Measurements from ENCODE around the gene FAM151A. TPM values are rescaled to one million over a fixed set of nuclear protein-coding genes. Genes with fewer than 3 reads are reported as not detected.

FAM151A gene
- total and polyA plus RNA-seq, 4 donors, result 0.02 to 0.06 TPM; not detected in 2

DNA sequence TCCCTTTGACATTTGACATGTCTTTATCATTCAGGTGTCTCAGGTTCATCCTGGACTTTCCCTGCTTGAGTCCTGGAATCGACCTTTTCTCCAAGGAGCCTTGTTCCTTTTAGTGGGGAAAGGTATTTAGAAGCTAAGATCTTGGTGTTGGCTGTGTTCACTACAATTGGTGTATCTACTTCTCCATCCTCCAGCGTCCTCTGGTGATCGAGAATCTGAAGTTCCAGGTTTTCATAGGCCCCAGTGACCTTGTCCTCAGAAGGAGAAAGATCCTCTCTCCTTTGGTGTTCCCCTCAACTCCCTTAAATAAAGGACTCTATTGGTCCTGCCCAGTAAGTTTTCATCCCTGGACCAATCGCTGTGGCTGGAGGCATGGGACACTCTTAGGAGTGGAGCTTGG lies 40.4 kb upstream of the FAM151A start:
- no peak for TF ChIP-seq CTCF (IDR thresholded peaks at IDR 0.05; ENCODE audit: control extremely low read depth, extremely low read depth)
- Histone ChIP-seq H3K4me3 (no peak overlapping the region), H3K27me3 (ENCODE audit: control insufficient read depth in 3 of 3, insufficient read depth in 3 of 3, low read length in 2 of 3) (no peaks in the 10 kb centered on the region), H3K9me3 (ENCODE audit: control insufficient read depth in 4 of 4, insufficient read depth in 3 of 4, low read length in 3 of 4) (peaks cover 0 to under 1% (median under 1%) of the 10 kb centered on the region in 4 donors), H3K4me1 (ENCODE audit: control insufficient read depth in 5 of 5, insufficient read depth in 5 of 5, low read length in 5 of 5) (no peaks in the 10 kb centered on the region), H3K36me3 (ENCODE audit: control insufficient read depth in 4 of 4, insufficient read depth in 4 of 4, low read length in 4 of 4) (no peaks in the 10 kb centered on the region), H3K9ac (ENCODE audit: insufficient read depth in 1 of 2, low read length in 2 of 2) (no peak overlapping the region), H3K27ac (ENCODE audit: low read depth in 1 of 2, low read length in 1 of 2) (no peak overlapping the region)
- DNase-seq (no peak), ATAC-seq (ENCODE audit: insufficient read depth, low FRiP score) (no peak)
- WGBS, 2 donors, result 87 to 95% methylated on average over 4 of the region's 4 CpGs

DNA sequence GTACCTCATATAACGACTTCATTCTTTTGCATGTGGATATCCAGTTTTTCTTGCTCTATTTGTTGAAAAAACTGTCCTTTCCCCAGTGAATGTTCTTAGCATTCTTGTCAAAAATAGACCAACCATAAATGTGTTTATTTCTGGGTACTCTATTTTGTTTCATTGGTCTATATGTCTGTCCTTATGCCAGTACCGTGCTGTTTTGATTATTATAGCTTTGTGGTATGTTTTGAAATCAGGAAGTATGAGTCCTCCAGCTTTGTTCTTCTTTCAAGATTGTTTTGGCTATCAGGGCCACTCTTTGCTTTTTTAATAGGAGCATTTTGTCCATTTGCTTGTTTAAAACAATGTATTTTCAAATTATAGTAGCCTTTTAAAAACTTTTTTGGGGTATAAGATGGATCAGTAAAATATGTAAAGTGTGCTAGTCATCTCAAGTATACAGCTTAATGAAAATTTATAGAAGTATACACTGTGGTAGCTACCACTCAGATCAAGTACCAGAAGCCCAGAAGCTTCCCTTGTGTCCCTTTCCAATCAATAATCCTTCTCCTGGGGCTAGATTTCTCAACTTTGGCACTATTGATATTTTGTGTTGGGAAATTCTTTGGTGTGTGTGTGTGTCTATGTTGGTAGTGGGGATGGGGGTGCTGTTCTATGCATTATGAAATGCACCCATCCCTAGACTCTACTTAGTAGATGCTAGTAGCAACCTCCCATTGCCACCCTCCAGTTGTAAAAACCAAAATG lies 35.0 kb upstream of the FAM151A start:
- H3K9me3 ChIP-seq (ENCODE audit: control insufficient read depth in 4 of 4, insufficient read depth in 3 of 4, low read length in 3 of 4), result peaks cover 0 to 6% (median 1%) of the 10 kb centered on the region in 4 donors
- H3K4me3 ChIP-seq, result no peak overlapping the region
- WGBS, 2 donors, result 87 to 88% methylated on average over 2 of the region's 2 CpGs
- DNase-seq (no peak), ATAC-seq (ENCODE audit: insufficient read depth, low FRiP score) (no peak)
- H3K27me3 ChIP-seq (ENCODE audit: control insufficient read depth in 3 of 3, insufficient read depth in 3 of 3, low read length in 2 of 3), result no peaks in the 10 kb centered on the region
- H3K36me3 ChIP-seq (ENCODE audit: control insufficient read depth in 4 of 4, insufficient read depth in 4 of 4, low read length in 4 of 4), result peaks cover 0 to 3% (median 0%) of the 10 kb centered on the region in 4 donors
- no peak overlapping the region for H3K9ac ChIP-seq (ENCODE audit: insufficient read depth in 1 of 2, low read length in 2 of 2)
- TF ChIP-seq CTCF (IDR thresholded peaks at IDR 0.05; ENCODE audit: control extremely low read depth, extremely low read depth), result no peak
- H3K4me1 ChIP-seq (ENCODE audit: control insufficient read depth in 5 of 5, insufficient read depth in 5 of 5, low read length in 5 of 5), result no peaks in the 10 kb centered on the region
- H3K27ac ChIP-seq (ENCODE audit: low read depth in 1 of 2, low read length in 1 of 2), result no peak overlapping the region

GRCh38 chr1:54653036-54653435 lies 29.7 kb upstream of the FAM151A start:
- Histone ChIP-seq H3K9me3 (ENCODE audit: control insufficient read depth in 4 of 4, insufficient read depth in 3 of 4, low read length in 3 of 4) (peaks cover 0 to 2% (median under 1%) of the 10 kb centered on the region in 4 donors), H3K4me3 (no peak overlapping the region), H3K27ac (ENCODE audit: low read depth in 1 of 2, low read length in 1 of 2) (no peak overlapping the region), H3K27me3 (ENCODE audit: control insufficient read depth in 3 of 3, insufficient read depth in 3 of 3, low read length in 2 of 3) (no peaks in the 10 kb centered on the region), H3K4me1 (ENCODE audit: control insufficient read depth in 5 of 5, insufficient read depth in 5 of 5, low read length in 5 of 5) (no peaks in the 10 kb centered on the region), H3K9ac (ENCODE audit: insufficient read depth in 1 of 2, low read length in 2 of 2) (no peak overlapping the region), H3K36me3 (ENCODE audit: control insufficient read depth in 4 of 4, insufficient read depth in 4 of 4, low read length in 4 of 4) (peaks cover 0 to 3% (median 0%) of the 10 kb centered on the region in 4 donors)
- DNase-seq, result no peak
- no peak for TF ChIP-seq CTCF (IDR thresholded peaks at IDR 0.05; ENCODE audit: control extremely low read depth, extremely low read depth)
- WGBS, 2 donors, result 81 to 94% methylated on average over 4 of the region's 4 CpGs
- no peak for ATAC-seq (ENCODE audit: insufficient read depth, low FRiP score)
